H9 (cell line): ENCODE measurements around the gene MS4A15. TPM values are rescaled to one million over a fixed set of nuclear protein-coding genes. Genes with fewer than 3 reads are reported as not detected.

Experiments
- DNase-seq: peaks from one replicate; pipeline ENCODE4 v3.0.0-alpha.2; 2017
- H2AFZ ChIP-seq: one replicate; pipeline ENCODE4 v1.6.1; 2013; ENCODE audit warnings: mild to moderate bottlenecking, low read length, control low read depth, moderate library complexity
- H2AK5ac ChIP-seq: 2 replicates; pipeline ENCODE4 v1.6.1; 2013; ENCODE audit warnings: low read length, control low read depth, mixed read lengths; ENCODE audit not compliant: insufficient read length
- H2BK120ac ChIP-seq: one replicate; pipeline ENCODE4 v1.6.1; 2013; ENCODE audit warnings: low read depth, mild to moderate bottlenecking, low read length, control low read depth, inconsistent platforms; ENCODE audit not compliant: poor library complexity, severe bottlenecking
- H2BK12ac ChIP-seq: 2 replicates; pipeline ENCODE4 v1.6.1; 2013; ENCODE audit warnings: low read length, control low read depth, mixed read lengths, low read depth; ENCODE audit not compliant: insufficient read length
- H2BK15ac ChIP-seq: 2 replicates; pipeline ENCODE4 v1.6.1; 2013; ENCODE audit warnings: low read depth, low read length, control low read depth
- H2BK20ac ChIP-seq: one replicate; pipeline ENCODE4 v1.6.1; 2013; ENCODE audit warnings: low read depth, mild to moderate bottlenecking, low read length, control low read depth, inconsistent platforms; ENCODE audit not compliant: poor library complexity, severe bottlenecking
- H2BK5ac ChIP-seq: 2 replicates; pipeline ENCODE4 v1.6.1; 2013; ENCODE audit warnings: low read length, control low read depth, mixed read lengths; ENCODE audit not compliant: insufficient read length
- H3K14ac ChIP-seq: 2 replicates; pipeline ENCODE4 v1.6.1; 2013; ENCODE audit warnings: low read length, control low read depth; ENCODE audit not compliant: insufficient read depth
- H3K18ac ChIP-seq: 2 replicates; pipeline ENCODE4 v1.6.1; 2013; ENCODE audit warnings: low read depth, mild to moderate bottlenecking, mixed read lengths, low read length, control low read depth; ENCODE audit not compliant: insufficient read length
- H3K23ac ChIP-seq: 2 replicates; pipeline ENCODE4 v1.6.1; 2013; ENCODE audit warnings: low read length, control low read depth, mixed read lengths, low read depth; ENCODE audit not compliant: insufficient read length
- H3K23me2 ChIP-seq: 2 replicates; pipeline ENCODE4 v1.6.1; 2013; ENCODE audit warnings: low read depth, mild to moderate bottlenecking, mixed read lengths, low read length, control low read depth; ENCODE audit not compliant: insufficient read length, poor library complexity, severe bottlenecking
- H3K27ac ChIP-seq: 2 replicates; pipeline ENCODE4 v1.5.1; 2013; ENCODE audit warnings: low read length, control low read depth, mixed read lengths, low read depth; ENCODE audit not compliant: insufficient read length
- H3K27me3 ChIP-seq: 2 replicates; pipeline ENCODE4 v1.6.1; 2013; ENCODE audit warnings: low read length, control low read depth, inconsistent platforms; ENCODE audit not compliant: insufficient read depth
- H3K4ac ChIP-seq: 2 replicates; pipeline ENCODE4 v1.6.1; 2013; ENCODE audit warnings: low read depth, mild to moderate bottlenecking, control low read depth, inconsistent platforms, low read length, moderate library complexity
- H3K4me1 ChIP-seq: 2 replicates; pipeline ENCODE4 v1.6.1; 2013; ENCODE audit warnings: low read length, control low read depth, inconsistent platforms; ENCODE audit not compliant: insufficient read depth
- H3K4me2 ChIP-seq: 2 replicates; pipeline ENCODE4 v1.6.1; 2013; ENCODE audit warnings: low read length, control low read depth, mixed read lengths; ENCODE audit not compliant: insufficient read length, insufficient read depth
- H3K56ac ChIP-seq: 2 replicates; pipeline ENCODE4 v1.6.1; 2013; ENCODE audit warnings: low read depth, mild to moderate bottlenecking, mixed read lengths, low read length, control low read depth; ENCODE audit not compliant: insufficient read length
- H3K79me1 ChIP-seq: 2 replicates; pipeline ENCODE4 v1.6.1; 2013; ENCODE audit warnings: low read depth, mild to moderate bottlenecking, moderate library complexity, low read length, control low read depth, inconsistent platforms; ENCODE audit not compliant: insufficient read depth, poor library complexity, severe bottlenecking
- H3K79me2 ChIP-seq: 2 replicates; pipeline ENCODE4 v1.6.1; 2013; ENCODE audit warnings: low read length, control low read depth, inconsistent platforms; ENCODE audit not compliant: insufficient read depth
- H3K9ac ChIP-seq: 2 replicates; pipeline ENCODE4 v1.6.1; 2013; ENCODE audit warnings: low read length, control low read depth, mixed read lengths; ENCODE audit not compliant: insufficient read length; ENCODE audit errors: extremely low read depth
- H3K9me3 ChIP-seq: one replicate; pipeline ENCODE4 v1.6.1; 2013; ENCODE audit warnings: low read depth, low read length, inconsistent platforms; ENCODE audit not compliant: control insufficient read depth
- H3T11ph ChIP-seq: one replicate; pipeline ENCODE4 v1.6.1; 2013; ENCODE audit warnings: mild to moderate bottlenecking, low read length, control low read depth, inconsistent platforms
- H4K20me1 ChIP-seq: one replicate; pipeline ENCODE4 v1.6.1; 2013; ENCODE audit not compliant: control insufficient read depth, insufficient read length, insufficient read depth
- H4K5ac ChIP-seq: 2 replicates; pipeline ENCODE4 v1.6.1; 2013; ENCODE audit warnings: low read depth, mild to moderate bottlenecking, mixed read lengths, low read length, control low read depth; ENCODE audit not compliant: insufficient read length
- H4K8ac ChIP-seq: replicated peaks from 2 replicates; pipeline ENCODE4 v1.6.1; 2013; ENCODE audit warnings: low read length, control low read depth, mixed read lengths, low read depth; ENCODE audit not compliant: insufficient read length
- H4K91ac ChIP-seq: 2 replicates; pipeline ENCODE4 v1.6.1; 2013; ENCODE audit warnings: low read depth, mild to moderate bottlenecking, moderate library complexity, mixed read lengths, low read length, control low read depth; ENCODE audit not compliant: insufficient read length
- H3K27ac Mint-ChIP-seq, 3 experiments: 2 replicates in 2 of 3; 3 replicates in 1 of 3; pipeline ENCODE4 v1.8.0; 2020 to 2021; ENCODE audit warnings: mixed read lengths in 3 of 3, mild to moderate bottlenecking in 1 of 3, moderate library complexity in 1 of 3
- H3K27me3 Mint-ChIP-seq: 2 replicates; pipeline ENCODE4 v1.8.0; 2021; ENCODE audit warnings: low read depth, mild to moderate bottlenecking, moderate library complexity, mixed read lengths
- H3K36me3 Mint-ChIP-seq, 3 experiments: 2 replicates in 2 of 3; 3 replicates in 1 of 3; pipeline ENCODE4 v1.8.0; 2020 to 2021; ENCODE audit warnings: low read depth in 3 of 3, mixed read lengths in 3 of 3; ENCODE audit not compliant: insufficient read depth in 1 of 3
- H3K4me1 Mint-ChIP-seq, 2 experiments: 2 replicates each; pipeline ENCODE4 v1.8.0; 2020; ENCODE audit warnings: mixed read lengths in 2 of 2
- H3K4me3 Mint-ChIP-seq, 2 experiments: 2 replicates in 1 of 2; 3 replicates in 1 of 2; pipeline ENCODE4 v1.8.0; 2020 to 2021; ENCODE audit warnings: mild to moderate bottlenecking in 2 of 2, mixed read lengths in 2 of 2, moderate library complexity in 1 of 2
- H3K9me3 Mint-ChIP-seq, 2 experiments: 2 replicates in 1 of 2; 3 replicates in 1 of 2; pipeline ENCODE4 v1.8.0; 2020; ENCODE audit warnings: mild to moderate bottlenecking in 2 of 2, mixed read lengths in 2 of 2, moderate library complexity in 1 of 2
- WGBS: extraction: QIAGEN DNeasy Blood & Tissue Kit; methylation state at CpG from one replicate; pipeline ENCODE4 v1.1.7; 2013; ENCODE audit warnings: missing lambda C conversion rate, low lambda C conversion rate, mixed read lengths; ENCODE audit not compliant: insufficient read length; ENCODE audit errors: extremely low coverage; 5-methylcytosine and 5-hydroxymethylcytosine counted together
- total RNA-seq: library from RNA; stranded (reverse); gene quantifications from 2 replicates; pipeline ENCODE4 v1.2.1, GENCODE V29; 2021
- TF ChIP-seq, protein P1 (sequence below): fragments of 200-600 bp; sonication (generic); conservative IDR thresholded peaks from 3 replicates; pipeline ENCODE4 v1.8.0; 2021; ENCODE audit warnings: antibody characterized with exemption, mild to moderate bottlenecking

The MS4A15 gene
- total RNA-seq, 1 experiment from 2014 or later = 0.11 TPM

DNA sequence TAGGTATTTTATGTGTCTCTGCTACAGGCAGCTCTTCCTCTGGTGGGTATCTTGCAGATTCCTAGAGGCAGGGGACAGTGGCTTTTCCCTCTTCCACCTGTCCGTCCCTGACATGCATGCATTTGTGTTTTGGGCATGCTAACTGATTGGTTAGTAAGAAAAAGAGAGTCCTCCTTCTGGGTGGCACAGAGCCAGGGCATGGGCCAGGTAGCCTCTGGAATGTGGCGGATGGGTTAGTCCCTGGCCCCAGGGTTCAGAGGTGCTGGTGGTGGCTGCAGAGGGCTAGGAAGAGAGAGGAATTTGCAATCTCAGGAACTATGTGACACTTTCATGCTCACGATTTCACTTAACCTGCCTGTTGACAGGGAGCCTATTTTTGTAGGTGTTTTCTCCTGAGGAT lies 5.8 kb upstream of the MS4A15 start:
- no peak overlapping the region for H3K4me3 Mint-ChIP-seq
- TF ChIP-seq, protein P1, sequence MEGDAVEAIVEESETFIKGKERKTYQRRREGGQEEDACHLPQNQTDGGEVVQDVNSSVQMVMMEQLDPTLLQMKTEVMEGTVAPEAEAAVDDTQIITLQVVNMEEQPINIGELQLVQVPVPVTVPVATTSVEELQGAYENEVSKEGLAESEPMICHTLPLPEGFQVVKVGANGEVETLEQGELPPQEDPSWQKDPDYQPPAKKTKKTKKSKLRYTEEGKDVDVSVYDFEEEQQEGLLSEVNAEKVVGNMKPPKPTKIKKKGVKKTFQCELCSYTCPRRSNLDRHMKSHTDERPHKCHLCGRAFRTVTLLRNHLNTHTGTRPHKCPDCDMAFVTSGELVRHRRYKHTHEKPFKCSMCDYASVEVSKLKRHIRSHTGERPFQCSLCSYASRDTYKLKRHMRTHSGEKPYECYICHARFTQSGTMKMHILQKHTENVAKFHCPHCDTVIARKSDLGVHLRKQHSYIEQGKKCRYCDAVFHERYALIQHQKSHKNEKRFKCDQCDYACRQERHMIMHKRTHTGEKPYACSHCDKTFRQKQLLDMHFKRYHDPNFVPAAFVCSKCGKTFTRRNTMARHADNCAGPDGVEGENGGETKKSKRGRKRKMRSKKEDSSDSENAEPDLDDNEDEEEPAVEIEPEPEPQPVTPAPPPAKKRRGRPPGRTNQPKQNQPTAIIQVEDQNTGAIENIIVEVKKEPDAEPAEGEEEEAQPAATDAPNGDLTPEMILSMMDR = no peak
- Histone ChIP-seq H3K27me3 (no peaks in the 10 kb centered on the region; the same call in 1 of the 2 replicates), H3K23me2 (no peaks in the 10 kb centered on the region), H3K4me2 (no peak overlapping the region), H4K20me1 (no peaks in the 10 kb centered on the region), H2BK15ac (no peak overlapping the region), H2BK5ac (no peak overlapping the region), H2AFZ (no peak overlapping the region), H4K8ac (no peak overlapping the region), H3K4ac (no peak overlapping the region), H3K9me3 (no peaks in the 10 kb centered on the region), H3K18ac (no peak overlapping the region), H3K79me2 (no peaks in the 10 kb centered on the region), H3K27ac (no peak overlapping the region), H2BK20ac (no peak overlapping the region), H3K9ac (no peak overlapping the region), H3K14ac (no peak overlapping the region), H3K4me1 (no peaks in the 10 kb centered on the region), H2BK120ac (no peak overlapping the region), H3K56ac (no peak overlapping the region), H3K23ac (no peak overlapping the region), H3T11ph (no peak overlapping the region), H3K79me1 (no peaks in the 10 kb centered on the region), H2BK12ac (no peak overlapping the region), H2AK5ac (no peak overlapping the region), H4K5ac (no peak overlapping the region), H4K91ac (no peak overlapping the region)
- H3K27ac Mint-ChIP-seq = no peak overlapping the region
- no CpG with 5 or more reads among the region's 3 CpGs for WGBS
- DNase-seq = no peak
- peaks cover 8% of the 10 kb centered on the region for H3K27me3 Mint-ChIP-seq
- H3K36me3 Mint-ChIP-seq = no peaks in the 10 kb centered on the region; a peak in 2 of 7 replicates
- peaks cover 0 to 4% of the 10 kb centered on the region in 2 experiments; a peak in 2 of 5 replicates for H3K9me3 Mint-ChIP-seq
- peaks cover 0 to 3% of the 10 kb centered on the region in 2 experiments; a peak in 1 of 4 replicates for H3K4me1 Mint-ChIP-seq
